Effector memory CD4-positive, alpha-beta T cell (primary cell): ENCODE results near the gene SLX4IP.

Experiments used
- DNase-seq, 3 donors: peaks; one replicate each; pipeline ENCODE4 v3.0.0-alpha.2; 2020
- H3K27ac ChIP-seq: 2 replicates; pipeline ENCODE4 v1.7.0; 2013; ENCODE audit warnings: mild to moderate bottlenecking, low read length, moderate library complexity; ENCODE audit not compliant: insufficient read depth, poor library complexity, severe bottlenecking
- H3K27me3 ChIP-seq: replicated peaks from 2 replicates; pipeline ENCODE4 v1.7.0; 2013; ENCODE audit warnings: mild to moderate bottlenecking, low read length; ENCODE audit not compliant: insufficient read depth, control insufficient read depth, poor library complexity, severe bottlenecking
- H3K36me3 ChIP-seq: 2 replicates; pipeline ENCODE4 v1.7.0; 2013; ENCODE audit warnings: mild to moderate bottlenecking, low read length, moderate library complexity; ENCODE audit not compliant: control insufficient read depth, insufficient read depth
- H3K4me1 ChIP-seq: 2 replicates; pipeline ENCODE4 v1.7.0; 2013; ENCODE audit warnings: low read length, mild to moderate bottlenecking; ENCODE audit not compliant: control insufficient read depth, insufficient read depth, poor library complexity, severe bottlenecking
- H3K4me3 ChIP-seq: 2 replicates; pipeline ENCODE4 v1.7.0; 2013; ENCODE audit warnings: low read length, low read depth, mild to moderate bottlenecking; ENCODE audit not compliant: insufficient read depth, poor library complexity, severe bottlenecking
- H3K9me3 ChIP-seq: 2 replicates; pipeline ENCODE4 v1.7.0; 2013; ENCODE audit warnings: mild to moderate bottlenecking, low read length, moderate library complexity; ENCODE audit not compliant: control insufficient read depth

Gene SLX4IP

GRCh38 chr20:10591946-10592521, 156.9 kb downstream of the SLX4IP start:
- DNase-seq, result no peak
- H3K4me3 ChIP-seq, result no peak overlapping the region
- no peaks in the 10 kb centered on the region for H3K9me3 ChIP-seq
- H3K27ac ChIP-seq, result no peak overlapping the region
- no peaks in the 10 kb centered on the region for H3K27me3 ChIP-seq
- H3K36me3 ChIP-seq, result no peaks in the 10 kb centered on the region
- H3K4me1 ChIP-seq, result no peaks in the 10 kb centered on the region

DNA sequence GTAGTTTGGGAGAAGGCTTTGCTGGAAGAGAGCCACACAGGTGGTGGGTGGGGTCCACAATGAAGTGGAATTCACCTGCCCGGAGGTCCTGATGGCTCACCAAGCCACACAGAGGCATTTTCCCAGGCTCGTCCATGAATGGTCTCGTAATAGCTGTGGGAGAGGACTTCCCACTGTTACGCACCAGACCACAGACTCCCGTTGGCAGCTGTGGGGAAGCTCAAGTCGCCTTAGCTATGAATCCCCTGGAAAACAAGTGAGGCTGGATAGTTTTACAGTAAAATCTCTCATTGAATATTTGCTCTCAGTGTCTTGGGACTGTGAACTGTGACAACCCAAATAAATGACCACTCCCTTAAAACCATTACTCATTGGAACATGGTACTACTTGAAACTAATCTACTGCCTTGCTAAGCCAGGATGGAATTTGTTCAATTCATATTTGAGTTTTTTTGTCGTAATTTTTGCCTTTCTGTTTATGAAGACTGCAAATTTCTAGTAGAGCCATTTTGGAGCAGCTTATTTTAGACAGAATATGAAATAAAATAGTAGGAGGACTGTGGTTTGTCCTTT, 159.3 kb downstream of the SLX4IP start:
- Histone ChIP-seq H3K4me1 (no peaks in the 10 kb centered on the region), H3K36me3 (peaks cover 6% of the 10 kb centered on the region)

DNA sequence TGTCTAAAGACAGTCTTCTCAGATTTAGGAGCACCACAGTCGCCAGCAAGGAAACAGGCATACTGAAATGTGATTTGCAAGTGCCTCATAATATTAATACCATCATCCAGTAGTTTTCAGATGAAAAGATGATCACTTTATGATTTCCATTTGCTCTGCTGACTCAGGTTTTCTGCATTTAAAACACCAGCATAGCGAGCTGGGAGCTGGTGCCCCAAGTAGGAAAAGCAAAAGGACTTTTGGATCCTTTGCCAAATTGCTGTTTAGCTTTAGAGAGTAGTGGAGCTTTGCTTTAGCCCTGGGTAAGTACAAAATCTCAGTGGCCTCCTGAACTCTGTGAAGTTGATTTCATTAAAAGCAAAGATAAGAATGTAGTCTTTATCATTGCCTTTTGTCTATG, 160.2 kb downstream of the SLX4IP start:
- Histone ChIP-seq H3K9me3 (no peaks in the 10 kb centered on the region), H3K4me1 (no peaks in the 10 kb centered on the region), H3K27ac (no peak overlapping the region), H3K4me3 (no peak overlapping the region), H3K36me3 (peaks cover 6% of the 10 kb centered on the region), H3K27me3 (no peaks in the 10 kb centered on the region)
- DNase-seq, result no peak

More for the DNA sequence above, 159.3 kb downstream of the SLX4IP start:
- no peak overlapping the region for H3K27ac ChIP-seq
- no peak overlapping the region for H3K4me3 ChIP-seq
- no peaks in the 10 kb centered on the region for H3K27me3 ChIP-seq
- no peak for DNase-seq
- no peaks in the 10 kb centered on the region for H3K9me3 ChIP-seq

- H3K4me1 ChIP-seq, result no peaks in the 10 kb centered on the region
- H3K9me3 ChIP-seq, result no peaks in the 10 kb centered on the region
- no peak overlapping the region for H3K27ac ChIP-seq
These were observed 160.9 kb downstream of the SLX4IP start for GRCh38 chr20:10595985-10596384.

DNA sequence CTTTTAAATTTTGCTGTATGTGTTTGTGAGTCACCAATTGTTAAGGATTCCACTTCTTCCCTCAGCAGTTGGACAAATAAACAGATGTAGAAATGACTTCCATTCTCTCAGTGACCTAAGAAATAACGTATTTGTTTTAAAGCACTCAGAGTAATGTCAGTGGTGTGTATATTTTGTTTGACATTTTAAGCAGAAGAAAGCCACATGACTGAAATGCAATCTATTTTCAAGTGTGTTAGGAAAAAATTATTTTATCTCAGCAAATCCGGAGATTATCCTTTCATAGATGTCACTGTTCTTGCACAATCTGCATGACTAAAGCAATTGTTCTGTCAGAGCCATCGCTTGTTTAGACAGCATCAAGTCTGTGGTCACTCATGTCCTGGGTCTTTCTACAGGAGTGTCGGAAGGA, 161.6 kb downstream of the SLX4IP start:
- Histone ChIP-seq H3K4me3 (no peak overlapping the region), H3K27ac (no peak overlapping the region), H3K4me1 (no peaks in the 10 kb centered on the region), H3K9me3 (no peaks in the 10 kb centered on the region), H3K27me3 (no peaks in the 10 kb centered on the region), H3K36me3 (peaks cover 6% of the 10 kb centered on the region)
- DNase-seq, result no peak

More at GRCh38 chr20:10595985-10596384, 160.9 kb downstream of the SLX4IP start:
- Histone ChIP-seq H3K4me3 (no peak overlapping the region), H3K27me3 (no peaks in the 10 kb centered on the region), H3K36me3 (peaks cover 6% of the 10 kb centered on the region)
- DNase-seq, result no peak

GRCh38 chr20:10597637-10598036, 162.5 kb downstream of the SLX4IP start:
- DNase-seq, result no peak
- no peak overlapping the region for H3K27ac ChIP-seq
- no peaks in the 10 kb centered on the region for H3K27me3 ChIP-seq
- H3K9me3 ChIP-seq, result no peaks in the 10 kb centered on the region
- H3K4me3 ChIP-seq, result no peak overlapping the region
- peaks cover 6% of the 10 kb centered on the region for H3K36me3 ChIP-seq
- no peaks in the 10 kb centered on the region for H3K4me1 ChIP-seq

DNA sequence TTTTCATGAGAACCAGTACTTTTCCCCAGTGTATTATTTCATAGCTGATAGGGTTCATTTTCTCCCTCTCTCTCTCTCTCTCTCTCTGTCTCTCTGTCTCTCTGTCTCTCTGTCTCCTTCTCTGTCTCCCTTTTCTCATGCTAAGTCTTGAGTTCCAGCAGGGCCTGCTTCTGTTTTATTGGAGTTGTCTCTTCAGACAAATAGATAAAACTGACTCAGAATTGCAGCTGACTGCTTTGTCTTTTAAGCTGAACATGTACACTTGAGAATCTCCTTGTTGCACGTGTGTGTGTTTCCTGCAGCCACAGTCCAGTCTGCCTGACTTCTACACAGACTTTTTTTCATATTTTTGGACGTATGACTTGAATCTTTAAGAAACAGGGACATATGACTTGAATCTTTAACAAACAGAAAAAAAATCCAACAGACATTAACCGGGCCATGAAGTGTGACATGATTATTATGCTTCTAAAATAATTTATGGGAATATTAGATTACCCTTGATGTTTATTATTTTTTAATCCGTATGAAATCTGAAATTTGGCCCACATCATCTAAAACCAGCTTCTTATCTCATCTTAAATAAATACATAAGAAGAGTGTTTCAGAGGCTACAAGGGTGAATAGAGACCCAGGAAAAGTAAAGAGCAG, 167.2 kb downstream of the SLX4IP start:
- no peaks in the 10 kb centered on the region for H3K9me3 ChIP-seq
- no peak for DNase-seq
- H3K4me3 ChIP-seq, result no peak overlapping the region
- no peak overlapping the region for H3K27ac ChIP-seq
- H3K4me1 ChIP-seq, result no peaks in the 10 kb centered on the region
- H3K27me3 ChIP-seq, result no peaks in the 10 kb centered on the region
- peaks cover 6% of the 10 kb centered on the region for H3K36me3 ChIP-seq

GRCh38 chr20:10603378-10603777, 168.3 kb downstream of the SLX4IP start:
- no peak for DNase-seq
- H3K4me1 ChIP-seq, result no peaks in the 10 kb centered on the region
- H3K27me3 ChIP-seq, result no peaks in the 10 kb centered on the region
- no peak overlapping the region for H3K27ac ChIP-seq
- no peak overlapping the region for H3K4me3 ChIP-seq
- H3K9me3 ChIP-seq, result no peaks in the 10 kb centered on the region
- peaks cover 6% of the 10 kb centered on the region for H3K36me3 ChIP-seq

GRCh38 chr20:10603971-10604864, 169.1 kb downstream of the SLX4IP start:
- Histone ChIP-seq H3K9me3 (no peaks in the 10 kb centered on the region), H3K4me3 (no peak overlapping the region), H3K27ac (no peak overlapping the region), H3K4me1 (no peaks in the 10 kb centered on the region), H3K36me3 (no peaks in the 10 kb centered on the region), H3K27me3 (no peaks in the 10 kb centered on the region)
- no peak for DNase-seq
